ENCODE results near the gene BORCS5. TPM values are rescaled to one million over a fixed set of nuclear protein-coding genes. Genes with fewer than 3 reads are reported as not detected.
"Not testable (repeated sequence)": the region's sequence is repeated elsewhere in the genome, so short reads cannot be mapped to it uniquely, and the experiment has no call there.

Gene BORCS5
- total RNA-seq, 2 experiments from 2014 or later, result 10.4 to 22.9 TPM

DNA sequence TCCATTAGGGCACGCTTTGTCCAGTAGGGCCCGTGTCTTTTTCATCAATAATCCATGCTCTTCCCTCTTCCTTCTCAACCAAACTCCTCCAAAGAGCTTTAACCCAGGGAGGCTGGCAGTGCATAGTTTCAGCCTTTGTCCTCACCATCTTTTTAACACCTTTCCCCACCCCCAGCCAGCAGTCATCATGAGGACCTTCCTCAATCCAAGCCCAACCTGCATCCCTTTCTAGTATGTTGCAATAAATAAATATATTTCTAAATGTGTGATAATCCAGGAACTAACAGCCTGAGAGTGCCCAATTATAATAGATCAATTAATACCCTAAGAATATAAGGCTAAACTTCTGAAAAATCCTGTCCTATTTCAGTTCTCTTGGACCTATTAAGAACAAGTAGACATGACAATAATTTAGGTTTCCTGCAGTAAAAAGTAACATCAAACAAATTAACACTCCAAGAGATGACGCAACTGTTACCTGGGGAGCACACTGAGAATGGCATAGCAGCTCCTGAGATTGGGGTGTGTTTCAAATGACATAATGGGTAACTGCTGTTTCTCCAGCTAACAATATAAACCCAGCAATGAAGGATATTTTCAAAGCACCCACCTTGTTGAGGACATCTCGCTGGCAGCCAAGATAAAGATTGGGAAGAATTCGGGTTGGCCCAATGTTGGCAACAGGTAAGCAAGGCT is 143.2 kb downstream of the BORCS5 start:
- intact Hi-C loops (cut with micrococcal nuclease; ENCODE audit: unreplicated experiment), result no loop called here
- H3K9me3 ChIP-seq (ENCODE audit: low read length), result no peaks in the 10 kb centered on the region
- DNase-seq (ENCODE audit: low spot score), result no peak
- no peaks in the 10 kb centered on the region for H3K36me3 ChIP-seq (ENCODE audit: insufficient read depth, low read length)
- no peaks in the 10 kb centered on the region for H3K4me1 ChIP-seq (ENCODE audit: insufficient read depth, low read length, poor library complexity, severe bottlenecking)
- no peak overlapping the region for H3K4me3 ChIP-seq (ENCODE audit: low read depth, low read length, poor library complexity, severe bottlenecking)
- CTCF ChIA-PET (ENCODE audit: unreplicated experiment), result no interaction called here
- no peak overlapping the region for H2AFZ ChIP-seq (ENCODE audit: low read length)
- no TSS peak for BruUV-seq (replicated peaks)
- no peak overlapping the region for H3K4me2 ChIP-seq (ENCODE audit: low read length)
- POLR2A ChIA-PET, result interaction anchor here (1.3 kb wide), 1 partner anchor 82 kb away, joined by 3 read pairs; no protein-coding TSS in a partner anchor
- no peaks in the 10 kb centered on the region for H4K20me1 ChIP-seq (ENCODE audit: insufficient read depth, low read length)
- no peak overlapping the region for H3K27ac ChIP-seq (ENCODE audit: low read depth, low read length, poor library complexity, severe bottlenecking)
- no peaks in the 10 kb centered on the region for H3K9me2 ChIP-seq (ENCODE audit: insufficient read depth, low read length)
- TF ChIP-seq EZH2phosphoT487 (IDR thresholded peaks at IDR 0.05; ENCODE audit: borderline replicate concordance, low read depth, low read length), result no peak
- TF ChIP-seq, protein P1, sequence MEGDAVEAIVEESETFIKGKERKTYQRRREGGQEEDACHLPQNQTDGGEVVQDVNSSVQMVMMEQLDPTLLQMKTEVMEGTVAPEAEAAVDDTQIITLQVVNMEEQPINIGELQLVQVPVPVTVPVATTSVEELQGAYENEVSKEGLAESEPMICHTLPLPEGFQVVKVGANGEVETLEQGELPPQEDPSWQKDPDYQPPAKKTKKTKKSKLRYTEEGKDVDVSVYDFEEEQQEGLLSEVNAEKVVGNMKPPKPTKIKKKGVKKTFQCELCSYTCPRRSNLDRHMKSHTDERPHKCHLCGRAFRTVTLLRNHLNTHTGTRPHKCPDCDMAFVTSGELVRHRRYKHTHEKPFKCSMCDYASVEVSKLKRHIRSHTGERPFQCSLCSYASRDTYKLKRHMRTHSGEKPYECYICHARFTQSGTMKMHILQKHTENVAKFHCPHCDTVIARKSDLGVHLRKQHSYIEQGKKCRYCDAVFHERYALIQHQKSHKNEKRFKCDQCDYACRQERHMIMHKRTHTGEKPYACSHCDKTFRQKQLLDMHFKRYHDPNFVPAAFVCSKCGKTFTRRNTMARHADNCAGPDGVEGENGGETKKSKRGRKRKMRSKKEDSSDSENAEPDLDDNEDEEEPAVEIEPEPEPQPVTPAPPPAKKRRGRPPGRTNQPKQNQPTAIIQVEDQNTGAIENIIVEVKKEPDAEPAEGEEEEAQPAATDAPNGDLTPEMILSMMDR (conservative IDR thresholded peaks at IDR 0.05; ENCODE audit: low read length), result no peak
- H3K79me2 ChIP-seq (ENCODE audit: insufficient read depth, low read depth, low read length), result no peaks in the 10 kb centered on the region

DNA sequence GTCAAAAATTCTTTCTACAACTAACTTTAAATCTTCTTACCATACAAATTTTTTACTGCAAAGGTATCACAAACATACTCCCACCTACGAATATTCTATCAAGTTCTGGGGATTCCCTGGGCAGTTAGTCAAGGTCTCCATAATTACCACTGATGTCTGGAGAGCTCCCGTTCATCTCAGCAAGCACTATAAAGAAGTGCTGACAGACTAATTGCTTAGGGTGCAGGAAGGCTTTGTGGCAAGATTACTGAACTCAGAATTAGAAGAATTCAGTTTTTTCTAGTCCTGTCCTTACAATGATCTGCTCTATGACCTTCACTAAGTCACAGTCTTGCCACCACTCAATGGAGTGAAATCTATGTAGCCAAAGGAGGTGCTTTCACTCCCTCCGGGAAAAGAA is 144.2 kb downstream of the BORCS5 start:
- Histone ChIP-seq H3K4me3 (ENCODE audit: low read depth, low read length, poor library complexity, severe bottlenecking) (no peak overlapping the region), H3K4me2 (ENCODE audit: low read length) (no peak overlapping the region), H3K9me2 (ENCODE audit: insufficient read depth, low read length) (no peaks in the 10 kb centered on the region), H3K27ac (ENCODE audit: low read depth, low read length, poor library complexity, severe bottlenecking) (no peak overlapping the region), H3K9me3 (ENCODE audit: low read length) (no peaks in the 10 kb centered on the region), H3K79me2 (ENCODE audit: insufficient read depth, low read depth, low read length) (no peaks in the 10 kb centered on the region), H2AFZ (ENCODE audit: low read length) (no peak overlapping the region), H4K20me1 (ENCODE audit: insufficient read depth, low read length) (no peaks in the 10 kb centered on the region; the same call in 1 of the 2 replicates), H3K4me1 (ENCODE audit: insufficient read depth, low read length, poor library complexity, severe bottlenecking) (peaks cover 6% of the 10 kb centered on the region), H3K36me3 (ENCODE audit: insufficient read depth, low read length) (no peaks in the 10 kb centered on the region)
- CTCF ChIA-PET (ENCODE audit: unreplicated experiment), result no interaction called here
- no TSS peak for BruUV-seq (replicated peaks)
- intact Hi-C loops (cut with micrococcal nuclease; ENCODE audit: unreplicated experiment), result no loop called here
- DNase-seq (ENCODE audit: low spot score), result no peak
- TF ChIP-seq EZH2phosphoT487 (IDR thresholded peaks at IDR 0.05; ENCODE audit: borderline replicate concordance, low read depth, low read length), result no peak
- TF ChIP-seq, protein P1 (conservative IDR thresholded peaks at IDR 0.05; ENCODE audit: low read length), result no peak
- POLR2A ChIA-PET, result no interaction called here

- H3K9me3 ChIP-seq (ENCODE audit: low read length); DNase-seq (ENCODE audit: low spot score); H3K4me2 ChIP-seq (ENCODE audit: low read length); BruUV-seq (replicated peaks); H3K9me2 ChIP-seq (ENCODE audit: insufficient read depth, low read length); intact Hi-C loops (cut with micrococcal nuclease; ENCODE audit: unreplicated experiment); H3K79me2 ChIP-seq (ENCODE audit: insufficient read depth, low read depth, low read length); H2AFZ ChIP-seq (ENCODE audit: low read length); H3K4me3 ChIP-seq (ENCODE audit: low read depth, low read length, poor library complexity, severe bottlenecking); H3K36me3 ChIP-seq (ENCODE audit: insufficient read depth, low read length); H3K27ac ChIP-seq (ENCODE audit: low read depth, low read length, poor library complexity, severe bottlenecking); CTCF ChIA-PET (ENCODE audit: unreplicated experiment); H4K20me1 ChIP-seq (ENCODE audit: insufficient read depth, low read length): not testable (repeated sequence)
- H3K4me1 ChIP-seq (ENCODE audit: insufficient read depth, low read length, poor library complexity, severe bottlenecking), result peaks cover 11% of the 10 kb centered on the region
- POLR2A ChIA-PET, result interaction anchor here (0.7 kb wide), 1 partner anchor 175 kb away, joined by 4 read pairs; no protein-coding TSS in a partner anchor
These were observed 145.4 kb downstream of the BORCS5 start for GRCh38 chr12:12502130-12502814.
